Esophagus muscularis mucosa (tissue), 4 donors: ENCODE results near the gene PPP1CB.

Experiments used
- CTCF ChIP-seq, 3 experiments: fragments of 200-600 bp in 2 of 3; fragments of 450-650 bp in 1 of 3; sonication (generic) in 2 of 3; IDR thresholded peaks; one replicate each; pipeline ENCODE4 v1.5.1; 2017 to 2019; ENCODE audit warnings: antibody characterized with exemption in 3 of 3, mild to moderate bottlenecking in 2 of 3, moderate library complexity in 1 of 3
- EP300 ChIP-seq: sonication (generic); formaldehyde crosslinking; IDR thresholded peaks from one replicate; pipeline ENCODE4 v1.6.1; 2017; ENCODE audit warnings: antibody characterized with exemption
- POLR2A ChIP-seq: fragments of 450-650 bp; IDR thresholded peaks from one replicate; pipeline ENCODE4 v1.6.1; 2017; ENCODE audit warnings: antibody characterized with exemption, moderate library complexity, mild to moderate bottlenecking, low read depth
- POLR2AphosphoS5 ChIP-seq, 2 donors: sonication (generic); formaldehyde crosslinking; IDR thresholded peaks; one replicate each; pipeline ENCODE4 v1.6.1; 2017; ENCODE audit warnings: antibody characterized with exemption in 2 of 2

- TF ChIP-seq CTCF (IDR thresholded peaks at IDR 0.05) (no peak), POLR2A (no peak), EP300 (no peak), POLR2AphosphoS5 (IDR thresholded peaks at IDR 0.05) (no peak)
Observed at GRCh38 chr2:28721601-28722191, 29.9 kb upstream of the PPP1CB start.
